SH-SY5Y (cell line): ENCODE results near the gene SENP2.

Experiments used
- GATA2 ChIP-seq: IDR thresholded peaks from 2 replicates; pipeline ENCODE4 v1.6.1; 2011; ENCODE audit warnings: mild to moderate bottlenecking, low read depth, low read length
- GATA3 ChIP-seq: IDR thresholded peaks from 2 replicates; pipeline ENCODE4 v1.6.1; 2011; ENCODE audit warnings: low read depth, mild to moderate bottlenecking, low read length, moderate library complexity

Gene SENP2

GRCh38 chr3:185655426-185656320 is 69.6 kb downstream of the SENP2 start:
- no peak for TF ChIP-seq GATA3
- no peak for TF ChIP-seq GATA2

DNA sequence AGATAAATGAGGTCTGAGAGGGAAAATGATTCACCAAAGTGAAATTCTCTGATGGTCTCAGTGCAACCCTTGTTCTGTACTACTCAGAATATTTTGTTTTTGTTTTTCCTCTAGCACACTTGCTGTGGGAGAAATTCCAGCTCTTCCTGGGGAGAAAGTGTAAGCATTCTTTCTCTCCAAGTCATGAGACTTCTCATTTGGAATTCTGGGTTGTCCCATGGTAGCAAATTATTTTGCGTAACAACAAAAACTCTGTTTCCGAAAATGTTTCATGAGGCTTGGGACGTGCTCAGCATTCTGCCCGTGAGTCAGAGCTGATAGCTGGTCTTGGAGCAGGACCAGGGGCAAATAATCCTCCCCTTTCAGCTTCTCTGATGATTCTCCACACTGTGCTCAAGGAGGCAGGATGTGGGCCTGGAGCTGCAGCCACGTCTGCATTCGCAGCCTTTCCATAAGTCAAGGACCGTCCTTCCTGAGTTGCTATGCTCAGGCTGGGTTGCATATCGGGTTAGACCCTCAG is 70.3 kb downstream of the SENP2 start:
- TF ChIP-seq GATA2 (no peak), GATA3 (no peak)

GRCh38 chr3:185657211-185657610 is 71.1 kb downstream of the SENP2 start:
- TF ChIP-seq GATA2 (no peak), GATA3 (no peak)

- TF ChIP-seq GATA2 (no peak), GATA3 (no peak)
Measured at GRCh38 chr3:185657691-185658503, 71.8 kb downstream of the SENP2 start.

DNA sequence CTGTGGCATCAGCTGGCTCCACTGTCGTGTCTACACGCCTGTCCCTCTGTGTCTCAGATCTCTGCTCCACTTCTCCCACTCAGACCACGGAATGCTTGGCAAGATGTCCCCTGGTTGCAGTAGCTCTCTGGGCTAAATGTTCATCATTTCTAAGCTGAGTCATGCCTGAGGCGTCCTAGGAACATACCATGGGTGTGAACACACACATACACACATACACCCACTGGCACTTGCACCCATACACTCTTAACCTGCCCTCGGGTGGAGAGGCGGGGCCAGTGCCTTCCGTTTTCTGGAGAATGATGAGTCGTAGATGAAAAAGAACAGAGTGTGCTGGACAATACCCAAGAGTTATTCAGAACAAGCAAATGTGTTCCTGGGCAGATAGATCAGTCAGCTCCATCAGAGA is 72.4 kb downstream of the SENP2 start:
- TF ChIP-seq GATA3 (no peak), GATA2 (no peak)

DNA sequence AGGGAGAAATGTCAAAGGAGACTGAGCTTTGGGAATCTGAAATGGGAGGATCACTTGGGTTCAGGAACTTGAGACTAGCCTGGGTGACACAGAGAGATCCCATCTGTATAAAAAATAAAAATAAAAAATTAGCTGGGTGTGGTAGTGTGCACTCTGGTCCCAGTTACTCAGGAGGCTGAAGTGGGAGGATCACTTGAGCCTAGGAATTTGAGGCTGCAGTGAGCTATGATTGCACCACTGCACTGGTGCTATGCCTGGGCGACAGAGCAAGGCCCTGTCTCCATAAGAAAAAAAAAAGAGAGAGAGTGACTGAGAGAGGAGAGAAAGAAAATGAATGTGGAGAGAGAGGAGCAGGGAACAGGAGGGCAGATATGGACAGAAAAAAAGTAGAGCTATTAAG is 72.8 kb downstream of the SENP2 start:
- no peak for TF ChIP-seq GATA3
- no peak for TF ChIP-seq GATA2

DNA sequence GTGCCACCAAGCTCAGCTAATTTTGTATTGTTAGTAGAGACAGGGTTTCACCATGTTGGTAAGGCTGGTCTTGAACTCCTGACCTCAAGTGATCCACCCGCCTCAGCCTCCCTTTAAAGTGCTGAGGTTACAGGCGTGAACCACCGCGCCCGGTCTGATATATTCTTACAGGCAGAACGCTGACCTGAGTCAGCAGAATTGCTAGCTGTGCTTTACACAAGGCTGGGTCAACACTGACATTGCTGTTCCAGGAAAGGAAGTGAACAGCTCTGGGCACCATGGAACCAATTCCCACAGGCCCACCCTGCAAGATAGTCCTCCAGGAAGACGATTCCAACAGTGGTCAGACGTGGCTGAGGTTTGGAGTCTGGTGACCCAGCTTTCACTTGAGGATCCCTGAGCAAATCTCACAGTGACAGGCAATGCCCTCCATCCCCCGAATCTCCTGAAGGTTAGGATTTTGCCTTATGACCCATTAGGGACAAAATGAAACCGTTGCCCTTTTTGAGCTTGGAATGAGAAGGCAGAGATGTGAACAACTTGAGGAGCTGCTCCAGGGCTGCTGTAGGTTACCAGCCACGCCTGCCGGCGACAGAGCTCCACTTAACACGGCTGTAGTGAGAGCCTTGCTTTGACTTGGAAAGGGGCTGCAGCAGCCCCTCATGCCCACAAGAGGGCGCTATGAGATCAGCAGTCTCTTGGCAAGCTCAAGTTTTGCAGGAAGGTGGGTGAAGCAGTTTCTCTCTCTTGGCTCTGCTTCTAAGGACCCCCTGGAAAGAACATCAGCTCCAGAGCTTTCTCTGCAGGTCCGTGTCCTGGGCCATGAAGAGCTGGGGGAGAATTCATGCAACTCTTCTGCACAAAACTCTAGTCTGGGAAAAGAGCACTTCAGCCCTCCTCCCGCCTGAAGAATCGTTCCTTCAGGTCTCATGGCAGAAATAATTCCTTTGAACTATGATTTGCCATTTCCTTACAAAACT is 74.1 kb downstream of the SENP2 start:
- TF ChIP-seq GATA3 = no peak
- no peak for TF ChIP-seq GATA2

DNA sequence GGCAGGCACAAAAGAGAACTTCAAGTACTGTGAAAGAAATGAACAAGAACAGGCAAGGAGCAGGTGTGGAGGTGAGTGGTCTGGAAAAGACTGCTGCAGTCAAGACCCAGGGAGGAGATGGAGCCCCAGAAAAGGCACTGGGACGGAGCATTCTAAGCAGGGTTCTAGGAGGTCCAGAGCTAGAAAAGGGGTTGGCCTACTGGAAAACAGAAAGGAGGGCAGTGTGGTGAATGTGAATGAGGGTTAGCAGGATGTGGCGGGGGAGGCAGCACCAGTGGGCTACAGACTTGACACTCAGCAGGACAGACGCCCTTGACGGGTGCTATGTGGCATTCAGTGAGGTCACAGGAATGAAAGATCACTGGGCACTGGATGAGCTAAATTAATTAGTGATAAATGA is 75.7 kb downstream of the SENP2 start:
- TF ChIP-seq GATA2 (no peak), GATA3 (no peak)

DNA sequence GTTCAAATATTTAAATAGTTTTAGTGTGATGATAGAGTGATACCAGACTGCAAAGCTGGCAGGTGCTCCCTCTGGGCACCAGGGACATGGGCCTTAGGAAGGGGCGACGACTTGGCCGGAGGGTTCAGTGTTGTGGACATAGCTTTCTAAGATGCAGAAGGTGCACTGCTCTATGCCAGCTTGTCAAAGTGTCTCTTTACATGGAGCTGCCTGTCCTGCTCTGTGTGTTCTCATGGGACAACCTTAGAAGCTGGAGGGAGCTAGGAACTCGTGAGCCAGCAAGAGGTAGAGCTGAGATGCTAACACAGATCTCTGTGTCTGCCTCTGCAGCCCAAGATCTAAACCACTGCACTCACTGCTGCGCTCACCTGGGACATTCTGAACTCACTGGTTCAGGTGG is 77.8 kb downstream of the SENP2 start:
- no peak for TF ChIP-seq GATA2
- no peak for TF ChIP-seq GATA3

- TF ChIP-seq GATA2 = no peak
- TF ChIP-seq GATA3 = no peak
Measured at GRCh38 chr3:185667574-185667973, 81.5 kb downstream of the SENP2 start.

- TF ChIP-seq GATA3 = no peak
- no peak for TF ChIP-seq GATA2
Measured at GRCh38 chr3:185677146-185677829, 91.2 kb downstream of the SENP2 start.

DNA sequence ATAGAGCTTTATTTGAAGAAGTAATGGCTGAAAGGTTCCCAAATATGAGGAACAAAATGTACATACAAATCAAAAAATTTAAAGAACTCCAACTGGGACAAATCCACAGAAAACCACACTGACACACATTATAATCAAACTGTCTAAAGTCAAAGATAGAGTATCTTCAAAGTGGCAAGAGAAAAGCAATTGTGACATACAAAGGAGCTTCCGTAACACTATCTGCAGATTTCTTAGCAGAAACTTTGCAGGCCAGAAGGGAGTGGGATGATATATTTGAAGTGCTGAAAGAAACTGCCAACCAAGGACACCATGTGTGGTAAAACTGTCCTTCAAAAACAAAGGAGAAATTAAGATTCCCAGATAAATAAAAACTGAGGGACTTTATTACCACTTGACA is 91.9 kb downstream of the SENP2 start:
- TF ChIP-seq GATA2 (no peak), GATA3 (no peak)

DNA sequence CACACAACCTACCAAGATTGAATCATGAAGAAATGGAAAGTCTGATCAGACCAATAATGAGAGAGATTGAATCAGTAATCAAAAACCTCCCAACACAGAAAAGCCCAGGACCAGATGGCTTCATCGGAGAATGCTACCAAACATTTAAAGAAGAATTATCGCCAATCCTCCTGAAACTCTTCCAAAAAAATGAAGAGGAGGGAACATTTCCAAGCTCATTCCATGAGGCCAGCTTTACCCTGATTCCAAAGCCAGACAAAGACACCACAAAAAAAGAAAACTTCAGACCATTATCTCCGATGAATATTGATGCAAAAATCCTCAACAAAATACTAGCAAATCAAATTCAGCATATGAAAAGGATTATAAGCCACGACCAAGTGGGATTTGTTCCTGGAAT is 94.1 kb downstream of the SENP2 start:
- no peak for TF ChIP-seq GATA3
- no peak for TF ChIP-seq GATA2
